Natural killer cell treated with Interleukin-12 subunit alpha and Interleukin-12 subunit beta and Interleukin-15 and Interleukin-18, amount 100 ng/mL, for 72 hours (primary cell): Measurements from ENCODE around the gene ADSS2. TPM values are rescaled to one million over a fixed set of nuclear protein-coding genes. Genes with fewer than 3 reads are reported as not detected.

Experiments used
- ATAC-seq, 2 donors: fragments of 150-1000 bp; cut with Tn5 transposase in 1 of 2; sonication (Bioruptor Pico), chemical (Tn5 transposase) in 1 of 2; 2 replicates each; pipeline ENCODE4 v1.10.0; 2021
- DNase-seq: peaks from one replicate; pipeline ENCODE4 v3.0.0; 2022; ENCODE audit warnings: low spot score
- H3K27ac Mint-ChIP-seq, 2 donors: 1 replicate in 1 of 2; 2 replicates in 1 of 2; pipeline ENCODE4 v1.8.0; 2022; ENCODE audit warnings: mixed read lengths in 2 of 2, mild to moderate bottlenecking in 1 of 2, moderate library complexity in 1 of 2
- H3K27me3 Mint-ChIP-seq, 2 donors: 1 replicate in 1 of 2; 2 replicates in 1 of 2; pipeline ENCODE4 v1.8.0; 2022; ENCODE audit warnings: mixed read lengths in 2 of 2
- H3K36me3 Mint-ChIP-seq: one replicate; pipeline ENCODE4 v1.8.0; 2022; ENCODE audit warnings: mixed read lengths
- H3K4me1 Mint-ChIP-seq, 2 donors: 1 replicate in 1 of 2; 2 replicates in 1 of 2; pipeline ENCODE4 v1.8.0; 2022; ENCODE audit warnings: low read depth in 2 of 2, mixed read lengths in 2 of 2, mild to moderate bottlenecking in 1 of 2
- H3K4me3 Mint-ChIP-seq: one replicate; pipeline ENCODE4 v1.8.0; 2022; ENCODE audit warnings: mixed read lengths
- H3K9me3 Mint-ChIP-seq: 2 replicates; pipeline ENCODE4 v1.8.0; 2022; ENCODE audit warnings: mixed read lengths
- total RNA-seq, 2 donors: library from RNA; stranded (reverse); gene quantifications; one replicate each; pipeline ENCODE4 v1.2.3, GENCODE V29; 2022

ADSS2 gene
- total RNA-seq, 2 donors from 2014 or later: 45.0 to 51.0 TPM

DNA sequence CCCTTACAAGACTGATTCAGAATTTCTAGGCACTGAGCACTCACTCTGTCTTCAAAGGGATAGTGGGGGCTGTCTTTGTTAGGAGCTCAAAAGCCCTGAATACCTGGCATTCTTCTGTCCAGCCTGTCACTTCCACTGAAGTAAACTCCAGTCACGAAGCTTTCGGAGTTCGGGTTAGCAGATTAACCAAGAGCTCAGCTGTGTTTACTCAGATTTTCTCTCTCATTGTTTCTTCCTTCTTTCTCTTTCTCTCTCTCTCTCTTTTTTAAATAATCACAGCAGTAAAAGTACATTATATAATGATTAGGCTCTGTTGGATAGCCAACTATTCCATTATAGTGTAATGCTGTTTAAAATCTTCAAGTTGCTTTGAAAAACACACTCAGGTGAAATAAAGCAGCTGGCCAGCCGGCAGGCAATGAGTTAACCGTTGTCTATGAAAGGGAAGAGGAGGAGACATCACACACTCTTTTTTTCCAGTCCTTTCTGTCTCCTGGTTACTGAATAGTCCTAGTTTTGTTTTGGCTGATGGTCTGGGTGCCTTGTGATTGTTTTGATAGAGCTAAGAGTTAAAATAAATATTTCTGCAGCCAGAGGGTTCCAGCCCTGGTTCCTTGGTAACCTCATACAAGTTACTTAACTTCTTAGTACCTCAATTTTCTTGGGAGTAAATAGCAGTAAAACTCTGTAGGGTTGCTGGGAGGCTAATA is 89.8 kb downstream of the ADSS2 start:
- Mint-ChIP-seq H3K9me3 (no peaks in the 10 kb centered on the region), H3K4me3 (no peak overlapping the region), H3K36me3 (no peaks in the 10 kb centered on the region), H3K4me1 (no peaks in the 10 kb centered on the region), H3K27ac (no peak overlapping the region), H3K27me3 (no peaks in the 10 kb centered on the region)
- DNase-seq (no peak), ATAC-seq (no peak)

Other genes with a start within 250 kb of the ADSS2 start
- under 1 TPM; 0.64 to 0.78 TPM for gene CATSPERE, start 9.4 kb upstream of the ADSS2 start, total RNA-seq
- gene DESI2, start 201.2 kb upstream of the ADSS2 start, total RNA-seq: 10 to 100 TPM; 26.9 to 31.7 TPM